Gastroesophageal sphincter (tissue), 3 donors: ENCODE results near the gene FARS2.

Source experiments
- CTCF ChIP-seq, 4 experiments: fragments of 200-600 bp in 2 of 4; fragments of 450-650 bp in 2 of 4; sonication (generic) in 1 of 4; IDR thresholded peaks; one replicate each; pipeline ENCODE4 v1.5.1; 2017 to 2019; ENCODE audit warnings: antibody characterized with exemption in 4 of 4, mild to moderate bottlenecking in 2 of 4, moderate library complexity in 2 of 4
- POLR2A ChIP-seq, 2 donors: fragments of 450-650 bp; IDR thresholded peaks; one replicate each; pipeline ENCODE4 v1.6.1; 2017; ENCODE audit warnings: antibody characterized with exemption in 2 of 2, mild to moderate bottlenecking in 2 of 2, moderate library complexity in 1 of 2
- POLR2AphosphoS5 ChIP-seq: sonication (generic); formaldehyde crosslinking; IDR thresholded peaks from one replicate; pipeline ENCODE4 v1.6.1; 2017; ENCODE audit warnings: antibody characterized with exemption

DNA sequence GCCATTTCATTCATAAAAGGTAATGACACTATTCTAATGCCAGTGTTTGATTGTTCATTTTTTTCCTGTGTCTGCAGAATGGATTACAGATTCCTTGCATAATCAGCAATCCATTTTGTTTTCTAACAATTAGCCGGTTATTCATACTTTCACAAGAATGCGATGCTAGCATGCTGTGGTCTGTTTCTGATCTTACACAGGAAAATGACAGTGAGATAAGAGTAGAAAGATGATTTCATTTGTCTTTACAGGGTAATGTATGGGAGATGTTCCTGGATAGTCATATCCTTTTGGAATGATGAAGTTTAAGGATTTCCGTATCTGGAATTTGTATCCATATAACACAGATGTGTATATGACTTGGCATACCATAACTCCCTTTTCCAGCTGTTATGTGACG, 207.3 kb downstream of the FARS2 start:
- TF ChIP-seq CTCF (IDR thresholded peaks at IDR 0.05) (no peak), POLR2A (IDR thresholded peaks at IDR 0.05) (no peak), POLR2AphosphoS5 (no peak)
